Left renal cortex interstitium (tissue), 4 donors: ENCODE measurements around the gene PRRC1. TPM values are rescaled to one million over a fixed set of nuclear protein-coding genes. Genes with fewer than 3 reads are reported as not detected.

Experiments
- DNase-seq, 4 donors: peaks; one replicate each; pipeline ENCODE4 v3.0.0-alpha.2; 2013; ENCODE audit warnings: low read depth in 4 of 4, low spot score in 2 of 4, missing footprints in 1 of 4
- polyA plus RNA-seq, 4 donors: library from polyadenylated mRNA; unstranded; fragments of 120-200 nt; gene quantifications; one replicate each; pipeline ENCODE4 v1.2.1, GENCODE V29; 2013; ENCODE audit not compliant: insufficient read length in 4 of 4

PRRC1 gene
- polyA plus RNA-seq, 4 donors = 74.0 to 88.1 (median 82.0) TPM

DNA sequence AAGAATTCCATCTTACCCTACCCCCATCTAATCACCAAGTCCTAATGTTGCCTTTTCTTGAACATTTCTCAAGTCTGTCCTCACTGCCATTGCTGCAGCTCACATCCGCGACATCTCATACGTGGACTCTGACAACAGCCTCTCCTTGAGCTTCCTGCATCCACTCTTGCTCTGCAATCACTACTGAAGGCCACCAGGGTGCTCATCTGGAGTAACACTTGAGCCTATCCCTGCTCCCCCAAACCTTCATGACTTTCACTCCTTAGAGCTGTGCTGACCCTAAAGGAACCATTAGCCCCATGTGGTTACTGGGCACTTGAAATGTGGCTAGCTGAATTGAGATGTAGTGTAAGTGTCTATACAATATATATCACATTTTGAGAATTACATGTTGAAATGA is 85.0 kb downstream of the PRRC1 start:
- DNase-seq = no peak

DNA sequence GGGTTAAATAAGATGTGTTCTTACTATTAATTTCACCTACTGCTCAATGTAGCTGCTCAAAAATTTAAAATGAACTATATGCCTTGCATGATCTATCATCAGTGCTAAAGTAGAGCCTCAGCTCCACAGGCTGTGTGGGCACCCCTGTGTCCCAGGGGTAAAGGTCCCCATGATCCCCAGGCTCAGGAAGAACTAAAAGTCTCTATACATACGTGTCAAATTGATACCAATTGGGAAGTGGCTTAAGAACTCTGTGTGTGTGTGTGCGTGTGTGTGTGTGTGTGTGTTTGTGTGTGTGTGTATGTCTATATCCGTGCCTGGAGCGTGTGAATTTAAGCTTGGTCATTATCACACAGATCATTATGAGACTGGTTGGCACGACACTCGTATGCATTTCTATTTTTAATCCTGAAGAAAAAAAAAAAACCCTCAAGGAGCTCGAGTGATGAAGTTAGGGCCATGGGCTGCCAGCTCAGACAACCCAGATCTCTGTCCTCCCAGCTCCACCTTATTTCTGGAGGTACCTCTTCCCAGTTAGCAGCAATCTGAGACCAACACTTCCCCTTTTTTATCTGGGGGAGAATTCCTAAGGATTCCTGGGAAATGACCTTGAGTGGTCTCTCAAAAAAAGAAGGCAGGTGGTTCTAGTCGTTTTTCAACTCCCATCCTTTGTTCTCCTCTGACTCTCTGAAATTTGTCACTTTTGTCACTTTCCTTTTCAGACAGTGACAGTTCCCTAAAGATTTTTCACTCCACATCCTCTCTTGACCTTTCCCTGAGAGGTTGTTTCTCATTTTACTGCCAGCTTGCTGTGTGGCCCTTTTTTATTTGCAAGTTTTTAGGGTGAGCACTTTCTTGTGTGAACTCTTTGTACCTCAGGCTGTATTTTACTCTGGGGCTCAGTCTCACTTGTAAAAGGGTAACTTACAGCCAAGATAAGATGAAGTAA is 85.7 kb downstream of the PRRC1 start:
- DNase-seq = no peak

Other genes with a start within 250 kb of the PRRC1 start
- under 1 TPM; 0.65 to 0.92 (median 0.84) TPM for gene MEGF10, start 226.8 kb upstream of the PRRC1 start, polyA plus RNA-seq
- gene CTXN3, start 131.4 kb downstream of the PRRC1 start, polyA plus RNA-seq = not detected
- 1 to 10 TPM in 2 of 4 donors, under 1 TPM in 2; 0.51 to 1.5 (median 1.2) TPM for gene CCDC192, start 185.8 kb downstream of the PRRC1 start, polyA plus RNA-seq